GM18873 (cell line): ENCODE measurements around the gene KY.

Experiments
- ATAC-seq: cut with Tn5 transposase; IDR thresholded peaks from one replicate; pipeline ENCODE4 v1.9.1; 2021; ENCODE audit warnings: mild to moderate bottlenecking, moderate library complexity, moderate number of reproducible peaks; ENCODE audit not compliant: unreplicated experiment, low FRiP score

The KY gene

DNA sequence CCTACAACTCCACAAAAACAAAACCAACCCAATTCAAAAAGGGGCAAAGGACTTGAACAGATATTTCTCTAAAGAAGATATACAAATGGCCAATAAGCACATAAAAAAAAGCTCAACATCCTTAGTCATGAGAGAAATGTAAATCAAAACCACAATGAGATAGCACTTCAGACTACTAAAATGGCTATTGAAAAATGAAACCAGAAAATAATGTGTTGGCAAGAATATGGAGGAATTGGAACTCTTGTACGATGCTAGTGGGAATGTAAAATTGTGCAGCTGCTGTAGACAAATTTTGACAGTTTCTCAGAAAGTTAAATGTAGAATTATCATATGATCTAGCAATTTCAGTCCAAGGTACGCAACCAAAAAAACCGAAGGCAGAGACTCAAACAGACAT, 29.0 kb downstream of the KY start:
- ATAC-seq, result no peak

- ATAC-seq, result no peak
These were observed 30.2 kb downstream of the KY start for GRCh38 chr3:134620476-134621115.

DNA sequence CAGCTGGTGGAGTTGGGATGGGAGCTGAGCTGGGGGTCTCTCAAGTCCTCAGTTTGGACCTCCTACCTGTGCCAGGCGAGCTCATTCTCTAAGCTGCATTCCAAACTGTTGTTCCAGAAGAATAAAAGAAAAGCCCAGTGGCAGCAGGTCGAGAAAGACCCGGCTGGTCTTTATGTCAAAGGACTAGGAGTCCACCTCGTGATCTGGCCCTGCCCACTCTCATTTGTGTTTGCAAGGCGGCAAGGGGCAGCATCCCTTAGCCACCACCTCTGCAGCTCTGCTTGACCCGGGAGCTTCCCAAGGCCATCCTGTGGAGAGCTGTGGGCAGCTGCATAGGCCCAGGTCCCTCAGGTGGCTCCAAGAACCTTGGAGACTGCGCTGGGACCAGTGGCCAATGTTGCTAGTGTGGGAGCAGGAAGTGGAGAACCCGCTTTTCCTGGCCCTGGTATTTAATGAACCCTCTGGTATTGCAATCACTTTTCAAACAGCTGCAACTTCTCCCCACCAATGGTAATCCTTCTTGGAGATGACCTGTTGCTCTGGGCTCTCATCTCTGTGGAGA, 30.9 kb downstream of the KY start:
- ATAC-seq, result no peak

GRCh38 chr3:134619301-134619615, 31.6 kb downstream of the KY start:
- ATAC-seq, result no peak

- no peak for ATAC-seq
These were observed 32.1 kb downstream of the KY start for GRCh38 chr3:134618478-134619300.

DNA sequence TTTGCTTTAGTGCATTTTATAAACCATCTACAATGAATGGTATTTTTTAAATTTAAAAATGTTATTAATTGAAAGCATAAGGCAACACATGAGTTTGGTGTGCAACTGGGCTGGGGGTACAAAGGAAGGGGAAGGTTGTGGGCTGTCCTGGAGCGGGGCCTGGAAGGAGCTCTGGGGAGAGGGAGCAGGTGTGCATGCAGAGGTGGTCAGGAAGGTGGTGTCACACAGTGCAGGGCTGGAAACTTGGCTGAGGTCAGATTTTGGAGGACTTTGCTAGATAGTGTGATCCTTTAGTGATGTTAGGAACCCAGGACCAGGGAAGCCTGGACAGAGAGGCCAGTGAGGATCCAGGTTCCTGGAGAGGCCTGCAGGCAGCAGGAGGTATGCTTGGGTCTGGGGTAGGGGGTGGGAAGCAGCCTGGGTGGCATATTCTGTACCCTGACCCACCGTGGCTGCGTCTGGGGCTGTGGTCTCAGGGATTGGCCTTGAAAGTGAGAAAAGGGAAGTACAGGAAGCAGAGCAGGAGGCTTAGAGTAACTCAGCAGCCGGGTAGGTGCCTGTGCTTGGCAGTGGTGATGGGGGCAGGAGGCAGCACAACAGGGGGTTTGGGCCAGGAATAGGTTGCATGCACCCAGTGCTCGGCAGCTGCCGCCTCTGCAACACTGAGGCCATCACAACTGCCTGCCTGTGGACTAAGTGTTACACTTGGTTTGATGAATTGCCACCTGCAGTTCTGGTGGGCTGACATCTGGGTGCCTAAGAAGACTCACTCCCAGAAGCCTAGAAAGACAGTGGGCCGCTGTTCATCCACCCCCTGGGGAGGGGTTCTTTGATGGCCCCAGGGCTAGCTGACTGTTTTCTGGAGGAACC, 33.0 kb downstream of the KY start:
- no peak for ATAC-seq

DNA sequence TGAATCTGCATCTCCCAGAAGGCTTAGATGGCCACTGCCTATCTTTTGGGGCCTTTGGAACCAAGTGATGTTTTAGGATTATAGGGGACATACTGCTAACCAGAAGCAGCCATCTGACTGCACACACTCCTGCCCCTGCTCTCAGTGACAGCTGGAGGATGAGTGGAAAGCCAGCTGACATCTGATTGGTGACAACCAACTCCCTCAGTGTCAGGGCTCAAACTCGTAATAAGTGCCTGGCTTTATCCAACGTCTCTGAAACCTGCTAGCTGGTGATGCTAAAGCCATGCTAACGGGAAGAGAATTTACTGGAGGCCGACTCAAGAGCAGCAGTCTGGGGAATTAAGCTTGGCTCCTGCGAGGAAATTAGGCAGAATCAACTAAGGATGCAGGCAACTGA, 35.1 kb downstream of the KY start:
- ATAC-seq, result no peak

- ATAC-seq, result no peak
These were observed 35.9 kb downstream of the KY start for GRCh38 chr3:134614955-134615354.

DNA sequence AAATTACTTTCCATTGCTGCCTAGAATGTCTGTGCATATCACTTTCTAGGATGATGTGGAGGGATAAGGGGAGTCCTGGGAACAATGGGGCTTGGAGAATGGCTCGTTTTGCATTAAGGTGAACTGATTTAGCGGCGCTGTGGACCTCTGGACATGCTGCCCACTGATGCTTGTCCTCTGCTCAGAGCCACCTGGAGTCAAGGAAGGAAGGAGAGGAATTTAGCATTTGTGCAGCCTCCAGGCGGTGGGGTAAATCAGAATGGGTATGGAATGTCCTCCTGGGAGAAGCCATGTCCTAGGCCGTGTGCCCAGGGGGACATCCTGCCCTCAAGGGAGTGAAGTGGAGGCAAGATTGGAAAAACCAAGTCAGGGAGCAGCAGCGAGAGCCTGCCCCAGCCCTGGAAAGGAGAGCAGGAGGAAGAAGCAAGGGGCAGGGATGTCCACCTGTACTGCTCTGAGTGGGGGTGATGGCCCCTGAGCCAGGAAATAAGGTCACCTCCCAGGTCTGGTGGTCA, 37.8 kb downstream of the KY start:
- no peak for ATAC-seq

- no peak for ATAC-seq
These were observed 39.3 kb downstream of the KY start for GRCh38 chr3:134611516-134611915.

DNA sequence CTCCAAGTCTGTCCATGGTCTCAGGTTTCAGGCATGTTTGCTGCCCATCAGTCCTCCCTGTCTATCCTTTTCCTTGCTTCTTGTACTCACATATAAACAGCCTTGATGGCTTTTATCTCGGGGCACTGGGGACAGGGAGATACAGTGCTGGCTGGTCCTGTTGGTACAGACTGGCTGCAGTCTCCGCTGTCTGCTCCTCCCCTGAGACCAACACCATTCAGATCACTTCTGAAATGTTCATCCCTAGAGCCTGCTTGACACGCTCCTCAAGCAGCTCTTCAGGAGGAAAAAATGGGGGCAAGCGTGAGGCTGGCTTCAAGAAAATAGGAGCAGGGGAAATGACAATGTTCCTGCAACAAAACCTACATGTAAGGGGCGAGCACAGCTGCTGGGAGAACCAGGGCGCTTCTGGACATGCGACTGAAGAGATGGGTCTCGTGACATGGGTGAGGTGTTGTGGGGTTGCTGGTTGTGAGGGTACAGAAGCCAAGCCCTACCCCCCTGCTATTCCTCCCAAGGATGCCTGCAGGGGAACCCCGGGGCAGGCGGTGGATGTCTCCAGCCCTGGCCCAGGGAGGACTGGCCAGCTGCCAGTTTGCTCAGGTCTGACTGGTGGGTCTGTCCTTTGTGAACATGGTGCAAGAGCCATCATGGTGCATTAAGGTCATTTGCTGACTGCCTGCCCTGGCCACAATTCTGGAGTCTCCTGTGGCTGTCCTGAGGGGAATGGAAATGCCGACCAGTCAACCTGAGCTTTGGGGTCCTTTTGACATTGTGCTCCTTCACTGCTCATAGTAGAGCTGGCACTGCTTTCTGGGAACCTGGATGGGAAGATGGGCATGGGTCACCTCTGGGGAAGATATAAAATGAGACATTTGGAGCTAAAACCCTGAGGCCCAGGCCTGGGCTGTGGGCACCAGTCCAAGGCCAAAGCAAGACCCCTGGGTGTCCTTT, 40.1 kb downstream of the KY start:
- no peak for ATAC-seq

DNA sequence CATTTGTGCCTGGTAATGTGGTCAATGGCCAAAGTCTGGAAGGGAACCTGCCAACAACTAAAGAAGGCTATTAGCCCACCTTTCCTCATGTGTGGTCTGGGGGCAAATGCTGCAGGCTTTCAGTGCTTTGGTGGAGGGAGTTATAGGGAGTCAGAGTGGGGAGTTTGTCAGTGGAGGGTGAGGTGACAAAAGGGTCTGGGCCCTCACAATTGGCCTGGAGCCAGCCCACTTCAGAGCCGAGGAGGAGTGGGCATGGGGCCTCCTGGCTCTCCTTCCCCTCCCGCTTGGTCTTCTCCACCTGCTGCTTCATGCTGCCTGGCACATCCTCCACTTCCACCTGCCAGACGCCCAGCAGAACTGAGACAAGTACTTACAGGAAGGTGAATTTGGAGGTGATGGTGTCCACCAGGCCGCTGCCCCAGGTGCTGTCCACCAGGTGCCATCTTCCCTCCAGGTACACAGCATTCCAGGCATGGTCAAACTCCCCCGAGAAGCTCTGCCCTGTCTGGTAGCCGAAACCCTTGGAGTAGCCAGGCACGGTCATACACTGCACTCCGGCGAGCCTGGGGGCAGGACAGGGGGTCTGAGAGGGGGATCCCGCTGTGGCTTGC, 40.9 kb downstream of the KY start:
- ATAC-seq, result no peak

DNA sequence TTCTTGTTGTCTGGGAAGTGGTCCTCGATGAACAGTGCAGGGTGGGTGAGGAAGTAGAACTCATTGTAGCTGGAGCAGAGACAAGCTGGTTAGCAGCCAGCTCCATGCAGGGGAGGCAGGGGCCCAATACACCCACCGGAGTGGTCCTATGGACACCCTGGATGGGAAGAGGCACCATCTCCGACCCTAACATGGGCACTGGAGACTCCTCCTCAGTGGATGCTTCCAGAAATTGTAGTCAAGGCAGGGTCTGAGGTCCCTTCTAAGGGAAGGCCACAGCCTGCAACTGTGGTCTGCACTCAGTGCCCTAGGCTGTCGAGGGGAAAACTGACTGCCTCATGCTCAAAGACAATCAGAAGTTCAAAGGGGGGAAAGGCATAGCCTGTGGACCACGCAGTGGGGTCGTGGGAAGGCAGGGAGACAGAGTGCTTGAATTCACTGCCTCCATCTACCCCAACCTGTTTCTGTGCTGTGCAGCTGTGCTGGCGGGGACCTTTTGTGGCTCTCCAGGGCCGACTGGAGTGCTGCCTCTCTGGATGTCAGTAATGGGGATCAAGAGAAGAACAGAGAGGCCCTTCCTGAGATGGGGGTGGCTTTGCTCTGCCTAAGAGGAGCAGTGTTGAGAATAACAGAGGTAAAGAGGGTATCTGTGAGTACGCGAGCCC, 41.9 kb downstream of the KY start:
- ATAC-seq, result no peak

DNA sequence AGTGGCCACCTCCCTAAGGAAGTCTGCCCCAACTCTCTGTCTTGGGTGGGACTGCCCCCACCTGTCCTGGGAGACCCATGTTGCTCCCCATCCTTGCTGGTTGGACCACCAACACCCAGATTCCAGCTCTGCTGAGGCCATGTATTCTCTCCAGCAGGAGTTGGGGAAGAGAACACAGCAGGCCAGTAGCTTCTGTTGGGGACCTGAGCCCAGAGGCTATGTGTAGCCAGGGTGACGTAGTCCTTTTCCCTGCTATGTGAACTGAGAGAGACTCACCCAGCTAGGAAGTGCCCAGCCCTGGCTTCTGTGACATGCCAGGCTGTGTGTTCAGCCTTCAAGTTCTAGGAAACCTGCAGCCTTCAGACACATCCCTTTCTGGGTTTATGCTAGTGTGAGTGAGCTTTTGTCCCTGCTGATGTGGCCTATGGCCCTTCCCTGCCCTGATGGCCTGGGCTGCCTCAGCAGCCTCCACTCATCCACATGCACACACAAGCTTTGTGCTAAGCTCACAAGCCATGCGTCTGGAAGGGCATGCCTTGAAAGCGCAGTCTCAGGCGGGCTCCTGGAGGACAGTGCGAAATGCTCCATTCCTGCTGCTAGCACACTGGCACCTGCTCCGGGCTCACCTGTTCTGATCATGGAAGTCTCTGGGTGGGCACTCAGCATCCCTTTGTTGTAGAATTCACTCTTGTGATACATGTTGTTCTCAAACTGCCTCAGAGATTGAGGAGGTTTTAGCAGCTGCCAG, 42.6 kb downstream of the KY start:
- ATAC-seq, result no peak

DNA sequence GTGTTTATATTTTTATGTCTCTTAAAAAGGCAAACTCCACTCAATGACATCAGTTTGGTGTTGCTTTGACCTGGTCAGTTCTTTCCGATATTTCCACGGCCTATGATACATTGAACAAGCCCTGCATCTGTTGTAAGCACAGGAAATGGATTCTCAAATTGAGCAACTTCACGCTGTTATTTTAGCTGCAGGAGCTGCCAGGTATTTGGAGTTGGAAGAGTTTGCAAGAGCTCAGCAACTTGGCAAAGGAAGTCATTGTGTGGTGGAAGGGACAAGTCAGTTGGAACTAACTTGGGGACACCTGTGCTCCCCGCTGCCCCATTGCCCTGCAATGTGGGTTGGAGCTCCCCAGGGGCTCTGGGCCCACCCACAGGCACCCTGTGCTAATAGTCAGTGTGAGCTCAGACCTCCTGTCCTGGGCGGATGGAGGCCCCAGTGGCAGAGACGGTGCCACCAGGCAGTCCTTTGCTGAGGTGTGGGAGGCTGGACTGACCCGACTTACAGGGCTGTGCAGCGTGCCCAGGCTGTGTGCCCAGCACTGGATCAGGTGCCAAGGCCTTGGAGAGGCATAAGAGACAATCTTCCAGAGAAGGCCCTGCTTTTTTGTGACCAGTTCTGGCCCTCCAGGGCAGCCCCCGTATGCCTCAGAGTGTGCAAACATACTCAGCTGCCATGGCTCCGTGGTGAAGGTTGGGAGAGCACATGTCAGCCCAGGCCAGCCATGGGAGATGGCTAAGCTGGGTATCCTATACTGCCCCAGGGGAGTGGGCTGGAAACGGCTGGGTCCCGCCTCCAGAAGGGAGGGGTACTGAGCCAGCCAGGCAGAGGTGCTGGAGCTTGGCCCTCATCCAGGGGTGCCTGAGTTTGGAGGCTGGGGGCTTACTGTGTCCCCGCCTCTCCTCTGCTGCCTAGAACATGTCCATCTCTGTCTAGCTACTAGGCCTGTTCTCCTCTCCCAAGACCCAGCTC, 43.5 kb downstream of the KY start:
- no peak for ATAC-seq

DNA sequence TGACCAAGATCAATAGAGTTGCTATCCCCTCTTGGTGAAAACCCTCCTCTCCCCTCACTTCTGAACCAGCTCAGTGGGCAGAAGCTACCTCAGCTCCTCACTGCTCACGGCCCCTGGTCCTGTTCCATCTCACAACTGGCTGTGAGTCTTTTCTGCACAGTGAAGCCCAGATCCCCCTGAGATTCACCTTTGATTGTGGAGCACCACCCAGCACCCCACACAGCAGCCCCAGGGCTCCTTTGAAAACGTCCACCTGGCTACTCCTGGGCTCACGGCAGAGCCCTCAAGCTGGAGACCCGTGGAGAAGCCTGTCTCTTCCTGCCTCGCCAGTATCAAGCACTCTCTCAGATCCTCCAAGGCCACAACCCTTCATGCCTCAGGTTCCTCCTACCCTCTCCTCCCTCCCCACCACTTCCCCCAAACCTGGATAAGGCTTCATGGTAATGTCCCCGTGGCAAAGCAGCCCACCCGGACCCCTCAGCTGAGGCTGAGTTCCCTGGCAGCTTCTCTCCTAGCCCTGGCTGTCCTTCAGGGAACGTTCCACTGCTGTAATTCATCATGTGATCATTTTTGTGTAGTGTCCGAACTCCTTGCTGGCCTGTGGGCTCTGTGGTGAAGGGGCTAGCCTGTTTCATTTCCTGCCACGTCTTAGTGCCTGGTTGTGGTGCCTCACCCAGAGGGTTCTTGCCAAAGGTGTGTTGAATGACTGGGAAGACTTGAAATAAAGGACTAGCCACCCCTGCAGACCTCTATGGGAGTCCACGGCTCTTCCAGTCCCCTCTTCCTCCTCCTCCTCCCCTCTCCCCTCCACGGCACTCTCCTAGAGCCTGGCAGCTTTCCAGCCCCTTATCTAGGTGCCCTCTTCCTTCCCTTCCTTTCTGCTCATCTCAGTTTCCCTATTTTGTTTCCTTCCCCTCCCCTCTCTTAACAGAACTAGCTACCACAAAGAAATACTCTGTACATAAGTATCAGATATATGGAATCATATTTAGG, 44.5 kb downstream of the KY start:
- no peak for ATAC-seq
